HepG2 (cell line): ENCODE data around the gene LIPH. TPM values are rescaled to one million over a fixed set of nuclear protein-coding genes. Genes with fewer than 3 reads are reported as not detected.

Experiments
- KDM6A ChIP-seq: IDR thresholded peaks from 2 replicates; pipeline ENCODE4 v1.6.1; 2016; ENCODE audit warnings: low read depth
- MIER3 ChIP-seq: IDR thresholded peaks from 2 replicates; pipeline ENCODE4 v1.6.1; 2016; ENCODE audit warnings: missing compliant biosample characterization, borderline replicate concordance
- MYNN ChIP-seq: sonication (generic); formaldehyde crosslinking; IDR thresholded peaks from 2 replicates; pipeline ENCODE4 v1.4.0; 2020; ENCODE audit warnings: mild to moderate bottlenecking, low read depth, missing genetic modification reagents
- NFAT5 ChIP-seq: sonication (generic); formaldehyde crosslinking; IDR thresholded peaks from 2 replicates; pipeline ENCODE4 v1.4.0; 2020; ENCODE audit warnings: missing genetic modification reagents
- PCBP1 ChIP-seq: fragments of 200-400 bp; formaldehyde crosslinking; IDR thresholded peaks from 2 replicates; pipeline ENCODE4 v1.6.1; 2017; ENCODE audit warnings: mild to moderate bottlenecking, low read depth, low read length, borderline replicate concordance
- SALL1 ChIP-seq: sonication (generic); formaldehyde crosslinking; IDR thresholded peaks from 2 replicates; pipeline ENCODE4 v1.8.0; 2022; ENCODE audit warnings: mild to moderate bottlenecking, missing genetic modification reagents
- SP1 ChIP-seq, 2 experiments: fragments of 450-650 bp in 1 of 2; sonication (generic) in 1 of 2; formaldehyde crosslinking in 1 of 2; IDR thresholded peaks; 2 replicates each; pipeline versions ENCODE4 v1.4.0 to v1.6.1; 2016 to 2020; ENCODE audit warnings: missing genetic modification reagents in 1 of 2
- ZBTB38 ChIP-seq: sonication (generic); formaldehyde crosslinking; IDR thresholded peaks from 2 replicates; pipeline ENCODE4 v1.5.1; 2020; ENCODE audit warnings: mild to moderate bottlenecking, missing genetic modification reagents
- ZNF232 ChIP-seq: sonication (generic); formaldehyde crosslinking; IDR thresholded peaks from 2 replicates; pipeline ENCODE4 v1.4.0; 2020; ENCODE audit warnings: missing genetic modification reagents, borderline replicate concordance
- ZNF335 ChIP-seq: sonication (generic); formaldehyde crosslinking; IDR thresholded peaks from 2 replicates; pipeline ENCODE4 v1.4.0; 2020; ENCODE audit warnings: missing genetic modification reagents
- ZNF354B ChIP-seq: sonication (generic); formaldehyde crosslinking; IDR thresholded peaks from 2 replicates; pipeline ENCODE4 v1.8.0; 2022; ENCODE audit warnings: mild to moderate bottlenecking, missing genetic modification reagents
- ZNF674 ChIP-seq: sonication (generic); formaldehyde crosslinking; IDR thresholded peaks from 2 replicates; pipeline ENCODE4 v1.5.0; 2020; ENCODE audit warnings: low read depth, mild to moderate bottlenecking, missing genetic modification reagents
- ZNF703 ChIP-seq: sonication (generic); formaldehyde crosslinking; IDR thresholded peaks from 2 replicates; pipeline ENCODE4 v1.5.1; 2020; ENCODE audit warnings: missing genetic modification reagents, mild to moderate bottlenecking, moderate library complexity, borderline replicate concordance
- ZNF724P ChIP-seq: sonication (generic); formaldehyde crosslinking; IDR thresholded peaks from 2 replicates; pipeline ENCODE4 v1.8.0; 2022; ENCODE audit warnings: missing genetic modification reagents, borderline replicate concordance
- ZSCAN21 ChIP-seq: sonication (generic); formaldehyde crosslinking; IDR thresholded peaks from 2 replicates; pipeline ENCODE4 v1.8.0; 2022; ENCODE audit warnings: mild to moderate bottlenecking, missing genetic modification reagents, moderate library complexity, borderline replicate concordance
- polyA plus RNA-seq, 8 experiments: library from polyadenylated mRNA; depleted of rRNA in 3 of 8; stranded (reverse) in 7 of 8; unstranded in 1 of 8; fragments of >200 nt; fragmentation: Illumina TruSeq in 4 of 8; extraction: Trizol in 4 of 8; gene quantifications; 2 replicates each; pipeline versions ENCODE4 v1.2.1 to v1.2.3, GENCODE V29; 2011 to 2016; ENCODE audit warnings: low read depth in 4 of 8, missing spikeins in 1 of 8, mixed read lengths in 1 of 8; ENCODE audit not compliant: insufficient read depth in 1 of 8
- total RNA-seq, 5 experiments: library from RNA; depleted of rRNA; stranded (reverse); fragments of >200 nt; fragmentation: Illumina TruSeq; extraction: Trizol; gene quantifications; 2 replicates each; pipeline ENCODE4 v1.2.3, GENCODE V29; 2016; ENCODE audit warnings: low read depth in 1 of 5
- TF ChIP-seq, protein P1 (sequence below), 2 experiments: sonication (generic) in 1 of 2; formaldehyde crosslinking in 1 of 2; IDR thresholded peaks; 2 replicates each; pipeline versions ENCODE4 v1.6.1 to v1.9.0; 2014 to 2022; ENCODE audit warnings: antibody characterized with exemption in 1 of 2, borderline replicate concordance in 1 of 2, inconsistent platforms in 1 of 2, low read depth in 1 of 2, missing genetic modification reagents in 1 of 2

Gene LIPH
- total and polyA plus RNA-seq, 2 of the 13 experiments (the other 11 are each of a cell fraction or from before 2014, with no cell fraction given) = 0.09 to 0.34 TPM

- peak; percentile 69; the same call in 1 of the 2 replicates for TF ChIP-seq ZNF232
- no peak for TF ChIP-seq SP1 (IDR thresholded peaks at IDR 0.05)
- peak; percentile 99 for TF ChIP-seq SP1 (CRISPR knock-in tag; IDR thresholded peaks at IDR 0.05)
- TF ChIP-seq, protein P1, sequence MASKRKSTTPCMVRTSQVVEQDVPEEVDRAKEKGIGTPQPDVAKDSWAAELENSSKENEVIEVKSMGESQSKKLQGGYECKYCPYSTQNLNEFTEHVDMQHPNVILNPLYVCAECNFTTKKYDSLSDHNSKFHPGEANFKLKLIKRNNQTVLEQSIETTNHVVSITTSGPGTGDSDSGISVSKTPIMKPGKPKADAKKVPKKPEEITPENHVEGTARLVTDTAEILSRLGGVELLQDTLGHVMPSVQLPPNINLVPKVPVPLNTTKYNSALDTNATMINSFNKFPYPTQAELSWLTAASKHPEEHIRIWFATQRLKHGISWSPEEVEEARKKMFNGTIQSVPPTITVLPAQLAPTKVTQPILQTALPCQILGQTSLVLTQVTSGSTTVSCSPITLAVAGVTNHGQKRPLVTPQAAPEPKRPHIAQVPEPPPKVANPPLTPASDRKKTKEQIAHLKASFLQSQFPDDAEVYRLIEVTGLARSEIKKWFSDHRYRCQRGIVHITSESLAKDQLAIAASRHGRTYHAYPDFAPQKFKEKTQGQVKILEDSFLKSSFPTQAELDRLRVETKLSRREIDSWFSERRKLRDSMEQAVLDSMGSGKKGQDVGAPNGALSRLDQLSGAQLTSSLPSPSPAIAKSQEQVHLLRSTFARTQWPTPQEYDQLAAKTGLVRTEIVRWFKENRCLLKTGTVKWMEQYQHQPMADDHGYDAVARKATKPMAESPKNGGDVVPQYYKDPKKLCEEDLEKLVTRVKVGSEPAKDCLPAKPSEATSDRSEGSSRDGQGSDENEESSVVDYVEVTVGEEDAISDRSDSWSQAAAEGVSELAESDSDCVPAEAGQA (IDR thresholded peaks at IDR 0.05; ENCODE audit: low read depth) = no peak
- TF ChIP-seq, protein P1 (CRISPR knock-in tag; IDR thresholded peaks at IDR 0.05; ENCODE audit: borderline replicate concordance) = peak; percentile 65; the same call in 1 of the 2 replicates
- 0 out of 2 replicates have a peak, but pooled peaks have one; percentile 9 for TF ChIP-seq KDM6A (CRISPR knock-in tag)
- TF ChIP-seq ZBTB38 (CRISPR knock-in tag) = peak; percentile 77; the same call in 1 of the 2 replicates
- TF ChIP-seq ZNF703 (CRISPR knock-in tag) = peak; percentile 58; the same call in 1 of the 2 replicates
- no peak for TF ChIP-seq MYNN (CRISPR knock-in tag)
- peak; percentile 86; the same call in 1 of the 2 replicates for TF ChIP-seq ZSCAN21 (CRISPR knock-in tag)
- TF ChIP-seq MIER3 (CRISPR knock-in tag) = peak; percentile 86
- TF ChIP-seq ZNF354B (CRISPR knock-in tag) = no peak
- no peak for TF ChIP-seq NFAT5 (CRISPR knock-in tag)
- TF ChIP-seq ZNF724P = peak; percentile 96
- 0 out of 2 replicates have a peak, but pooled peaks have one; percentile 64 for TF ChIP-seq ZNF335
- peak; percentile 93 for TF ChIP-seq SALL1 (CRISPR knock-in tag)
- TF ChIP-seq ZNF674 (CRISPR knock-in tag) = no peak; the same call in 1 of the 2 replicates
- peak; percentile 55; the same call in 1 of the 2 replicates for TF ChIP-seq PCBP1
Observed at GRCh38 chr3:185498503-185499396, 53.6 kb downstream of the LIPH start, which contains the start of gene TMEM41A (continued).
